Measurements from ENCODE around the gene DDX39B. TPM values are rescaled to one million over a fixed set of nuclear protein-coding genes. Genes with fewer than 3 reads are reported as not detected.

The DDX39B gene
- total and polyA plus RNA-seq, 9 of the 15 experiments (the other 6 are each of a cell fraction or from before 2014, with no cell fraction given), result 479 to 869 (median 592) TPM

GRCh38 chr6:31541658-31542521 lies at the start of gene DDX39B (continued):
- TF ChIP-seq, protein P1, sequence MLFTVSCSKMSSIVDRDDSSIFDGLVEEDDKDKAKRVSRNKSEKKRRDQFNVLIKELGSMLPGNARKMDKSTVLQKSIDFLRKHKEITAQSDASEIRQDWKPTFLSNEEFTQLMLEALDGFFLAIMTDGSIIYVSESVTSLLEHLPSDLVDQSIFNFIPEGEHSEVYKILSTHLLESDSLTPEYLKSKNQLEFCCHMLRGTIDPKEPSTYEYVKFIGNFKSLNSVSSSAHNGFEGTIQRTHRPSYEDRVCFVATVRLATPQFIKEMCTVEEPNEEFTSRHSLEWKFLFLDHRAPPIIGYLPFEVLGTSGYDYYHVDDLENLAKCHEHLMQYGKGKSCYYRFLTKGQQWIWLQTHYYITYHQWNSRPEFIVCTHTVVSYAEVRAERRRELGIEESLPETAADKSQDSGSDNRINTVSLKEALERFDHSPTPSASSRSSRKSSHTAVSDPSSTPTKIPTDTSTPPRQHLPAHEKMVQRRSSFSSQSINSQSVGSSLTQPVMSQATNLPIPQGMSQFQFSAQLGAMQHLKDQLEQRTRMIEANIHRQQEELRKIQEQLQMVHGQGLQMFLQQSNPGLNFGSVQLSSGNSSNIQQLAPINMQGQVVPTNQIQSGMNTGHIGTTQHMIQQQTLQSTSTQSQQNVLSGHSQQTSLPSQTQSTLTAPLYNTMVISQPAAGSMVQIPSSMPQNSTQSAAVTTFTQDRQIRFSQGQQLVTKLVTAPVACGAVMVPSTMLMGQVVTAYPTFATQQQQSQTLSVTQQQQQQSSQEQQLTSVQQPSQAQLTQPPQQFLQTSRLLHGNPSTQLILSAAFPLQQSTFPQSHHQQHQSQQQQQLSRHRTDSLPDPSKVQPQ (CRISPR knock-in tag; IDR thresholded peaks at IDR 0.05; ENCODE audit: borderline replicate concordance), result 0 out of 2 replicates have a peak, but pooled peaks have one; percentile 44
- no peak for TF ChIP-seq CCAR2 (IDR thresholded peaks at IDR 0.05; ENCODE audit: low read depth, low read length)
- TF ChIP-seq RBBP5 (IDR thresholded peaks at IDR 0.05; ENCODE audit: borderline replicate concordance, insufficient read depth, low read length, poor library complexity, severe bottlenecking), result peak; percentile 99
- TF ChIP-seq, protein P2, sequence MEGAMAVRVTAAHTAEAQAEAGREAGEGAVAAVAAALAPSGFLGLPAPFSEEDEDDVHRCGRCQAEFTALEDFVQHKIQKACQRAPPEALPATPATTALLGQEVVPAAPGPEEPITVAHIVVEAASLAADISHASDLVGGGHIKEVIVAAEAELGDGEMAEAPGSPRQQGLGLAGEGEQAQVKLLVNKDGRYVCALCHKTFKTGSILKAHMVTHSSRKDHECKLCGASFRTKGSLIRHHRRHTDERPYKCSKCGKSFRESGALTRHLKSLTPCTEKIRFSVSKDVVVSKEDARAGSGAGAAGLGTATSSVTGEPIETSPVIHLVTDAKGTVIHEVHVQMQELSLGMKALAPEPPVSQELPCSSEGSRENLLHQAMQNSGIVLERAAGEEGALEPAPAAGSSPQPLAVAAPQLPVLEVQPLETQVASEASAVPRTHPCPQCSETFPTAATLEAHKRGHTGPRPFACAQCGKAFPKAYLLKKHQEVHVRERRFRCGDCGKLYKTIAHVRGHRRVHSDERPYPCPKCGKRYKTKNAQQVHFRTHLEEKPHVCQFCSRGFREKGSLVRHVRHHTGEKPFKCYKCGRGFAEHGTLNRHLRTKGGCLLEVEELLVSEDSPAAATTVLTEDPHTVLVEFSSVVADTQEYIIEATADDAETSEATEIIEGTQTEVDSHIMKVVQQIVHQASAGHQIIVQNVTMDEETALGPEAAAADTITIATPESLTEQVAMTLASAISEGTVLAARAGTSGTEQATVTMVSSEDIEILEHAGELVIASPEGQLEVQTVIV (CRISPR knock-in tag; IDR thresholded peaks at IDR 0.05; ENCODE audit: borderline replicate concordance), result peak; percentile 6; the same call in 1 of the 2 replicates
- TF ChIP-seq MAZ (CRISPR knock-in tag; conservative IDR thresholded peaks at IDR 0.05 in 1 of 2, IDR thresholded peaks at IDR 0.05 in 1 of 2), result peak; percentile 72 to 89
- no peak for TF ChIP-seq ZNF778 (CRISPR knock-in tag; IDR thresholded peaks at IDR 0.05)
- 0 out of 2 replicates have a peak, but pooled peaks have one; percentile 30 for TF ChIP-seq ZBED1 (IDR thresholded peaks at IDR 0.05)
- TF ChIP-seq SFPQ (IDR thresholded peaks at IDR 0.05; ENCODE audit: low read depth, low read length), result no peak
- TF ChIP-seq KLF13 (tag; IDR thresholded peaks at IDR 0.05; ENCODE audit: borderline replicate concordance, low read depth), result peak; percentile 55; the same call in 1 of the 2 replicates
- TF ChIP-seq ZNF12 (CRISPR knock-in tag; IDR thresholded peaks at IDR 0.05), result peak; percentile 81; the same call in 1 of the 2 replicates
- TF ChIP-seq GTF2B (IDR thresholded peaks at IDR 0.05; ENCODE audit: extremely low read depth, insufficient read length), result peak; percentile 87
- TF ChIP-seq SRF (CRISPR knock-in tag; IDR thresholded peaks at IDR 0.05), result peak in 1 of 2 experiments; percentile 41; a peak in 3 of 4 replicates
- TF ChIP-seq, protein P3, sequence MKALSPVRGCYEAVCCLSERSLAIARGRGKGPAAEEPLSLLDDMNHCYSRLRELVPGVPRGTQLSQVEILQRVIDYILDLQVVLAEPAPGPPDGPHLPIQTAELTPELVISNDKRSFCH (CRISPR knock-in tag; IDR thresholded peaks at IDR 0.05), result no peak
- TF ChIP-seq, protein P3 (tag; IDR thresholded peaks at IDR 0.05), result peak; percentile 82
- TF ChIP-seq HNRNPUL1 (IDR thresholded peaks at IDR 0.05; ENCODE audit: low read length), result no peak
- TF ChIP-seq ZNF707 (CRISPR knock-in tag; conservative IDR thresholded peaks at IDR 0.05), result 0 out of 2 replicates have a peak, but pooled peaks have one; percentile 11
